Measurements from ENCODE around the gene ANXA11.

- TF ChIP-seq CTCF (IDR thresholded peaks at IDR 0.05) (no peak), POLR2A (IDR thresholded peaks at IDR 0.05) (peak in 1 of 2 donors; percentile 33)
Observed at GRCh38 chr10:80132299-80133139, 72.8 kb downstream of the ANXA11 start, which contains the start of gene PLAC9.
